ENCODE measurements around the gene PPP6R3. TPM values are rescaled to one million over a fixed set of nuclear protein-coding genes. Genes with fewer than 3 reads are reported as not detected.

The PPP6R3 gene
- total RNA-seq, 1 donor from 2014 or later = 224 TPM

Other genes starting within 250 kb of the PPP6R3 start
- gene KMT5B, start 247.5 kb upstream of the PPP6R3 start, total RNA-seq (ENCODE audit: insufficient read depth, low replicate concordance) = 54.2 TPM
- gene C11orf24, start 188.8 kb upstream of the PPP6R3 start, total RNA-seq (ENCODE audit: insufficient read depth, low replicate concordance) = 12.0 TPM
- gene LRP5, start 148.2 kb upstream of the PPP6R3 start, total RNA-seq (ENCODE audit: insufficient read depth, low replicate concordance) = 50.6 TPM
- gene GAL, start 223.8 kb downstream of the PPP6R3 start, total RNA-seq (ENCODE audit: insufficient read depth, low replicate concordance) = not detected